ENCODE data around the gene MIER1. TPM values are rescaled to one million over a fixed set of nuclear protein-coding genes. Genes with fewer than 3 reads are reported as not detected.
A peak's percentile ranks its signal among the peaks of the same experiment; 100 is the strongest.

Gene MIER1
- total and polyA plus RNA-seq, 2 donors (not counting 1 experiment from before 2014, with no cell fraction given), result 7.7 to 55.0 TPM

DNA sequence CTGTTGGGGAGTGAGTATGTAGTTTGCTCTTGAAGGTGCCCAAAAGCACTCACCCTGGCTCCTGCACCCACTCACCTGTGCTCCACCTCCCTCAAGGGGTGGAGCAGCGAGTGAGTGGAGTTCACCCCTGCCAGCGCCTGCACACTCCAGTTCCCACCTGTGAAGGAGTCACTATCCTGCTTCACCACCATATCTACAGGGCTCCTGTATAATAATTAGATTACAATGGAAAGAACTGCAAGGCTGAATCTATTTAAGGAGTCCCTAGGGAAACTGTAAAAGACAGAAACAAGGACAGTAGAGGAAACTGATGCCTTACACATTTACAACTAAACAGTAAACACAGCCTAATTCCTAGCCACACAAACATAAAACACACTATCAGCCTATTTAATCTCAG, 4.2 kb upstream of the MIER1 start:
- WGBS (ENCODE audit: insufficient coverage), result no CpG with 5 or more reads among the region's 2 CpGs
- no peaks in the 10 kb centered on the region for H4K20me1 ChIP-seq (ENCODE audit: control insufficient read depth, insufficient read depth, low read length, poor library complexity, severe bottlenecking)
- Mint-ChIP-seq H3K4me1 (peaks cover 13% of the 10 kb centered on the region), H3K9me3 (ENCODE audit: insufficient read depth) (peaks cover 3% of the 10 kb centered on the region), H3K27ac (no peak overlapping the region), H3K27me3 (no peaks in the 10 kb centered on the region), H3K4me3 (no peak overlapping the region)
- H3K9me3 ChIP-seq (ENCODE audit: control extremely low read depth in 1 of 3, control insufficient read depth in 2 of 3, insufficient read depth in 1 of 3, low read length in 2 of 3), result no peaks in the 10 kb centered on the region
- peaks cover 19% of the 10 kb centered on the region for H3K79me2 ChIP-seq (ENCODE audit: control insufficient read depth, insufficient read depth, low read length)
- ATAC-seq (ENCODE audit: low read depth), result no peak
- no peaks in the 10 kb centered on the region for H3K27me3 ChIP-seq (replicated peaks in 1 of 4; ENCODE audit: control extremely low read depth in 1 of 4, control insufficient read depth in 3 of 4, insufficient read depth in 4 of 4, low read length in 3 of 4)
- H3K4me2 ChIP-seq (replicated peaks; ENCODE audit: low read depth, low read length, poor library complexity, severe bottlenecking), result no peak overlapping the region
- no peak overlapping the region for H2AFZ ChIP-seq (ENCODE audit: insufficient read depth, low read depth, low read length, poor library complexity, severe bottlenecking)
- H3K9ac ChIP-seq (ENCODE audit: low read length), result no peak overlapping the region
- ChIA-PET POLR2A (no interaction called here), CTCF (no interaction called here)
- H3K4me3 ChIP-seq (ENCODE audit: control extremely low read depth in 1 of 5, extremely low read depth in 1 of 5, insufficient read depth in 1 of 5, low read depth in 2 of 5, low read length in 4 of 5), result no peak overlapping the region
- DNase-seq, result no peak
- H3K4me1 ChIP-seq (ENCODE audit: control insufficient read depth in 2 of 2, insufficient read depth in 2 of 2, low read length in 2 of 2), result peaks cover 9 to 12% of the 10 kb centered on the region in 2 donors
- intact Hi-C loops (cut with micrococcal nuclease), result loop anchor here (10.0 kb wide), 2 partner anchors 586 to 1956 kb away; partner anchors contain the start of gene JAK1
- TF ChIP-seq, protein P1, sequence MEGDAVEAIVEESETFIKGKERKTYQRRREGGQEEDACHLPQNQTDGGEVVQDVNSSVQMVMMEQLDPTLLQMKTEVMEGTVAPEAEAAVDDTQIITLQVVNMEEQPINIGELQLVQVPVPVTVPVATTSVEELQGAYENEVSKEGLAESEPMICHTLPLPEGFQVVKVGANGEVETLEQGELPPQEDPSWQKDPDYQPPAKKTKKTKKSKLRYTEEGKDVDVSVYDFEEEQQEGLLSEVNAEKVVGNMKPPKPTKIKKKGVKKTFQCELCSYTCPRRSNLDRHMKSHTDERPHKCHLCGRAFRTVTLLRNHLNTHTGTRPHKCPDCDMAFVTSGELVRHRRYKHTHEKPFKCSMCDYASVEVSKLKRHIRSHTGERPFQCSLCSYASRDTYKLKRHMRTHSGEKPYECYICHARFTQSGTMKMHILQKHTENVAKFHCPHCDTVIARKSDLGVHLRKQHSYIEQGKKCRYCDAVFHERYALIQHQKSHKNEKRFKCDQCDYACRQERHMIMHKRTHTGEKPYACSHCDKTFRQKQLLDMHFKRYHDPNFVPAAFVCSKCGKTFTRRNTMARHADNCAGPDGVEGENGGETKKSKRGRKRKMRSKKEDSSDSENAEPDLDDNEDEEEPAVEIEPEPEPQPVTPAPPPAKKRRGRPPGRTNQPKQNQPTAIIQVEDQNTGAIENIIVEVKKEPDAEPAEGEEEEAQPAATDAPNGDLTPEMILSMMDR (IDR thresholded peaks at IDR 0.05), result no peak
- TF ChIP-seq EZH2 (IDR thresholded peaks at IDR 0.05; ENCODE audit: borderline replicate concordance, insufficient read depth, low read depth, low read length, poor library complexity, severe bottlenecking), result no peak
- H3K27ac ChIP-seq (ENCODE audit: low read length in 2 of 2), result no peak overlapping the region
- H3K36me3 ChIP-seq (replicated peaks in 1 of 2; ENCODE audit: control extremely low read depth in 1 of 2, control insufficient read depth in 1 of 2, extremely low read depth in 1 of 2, insufficient read depth in 2 of 2, low read length in 1 of 2), result no peaks in the 10 kb centered on the region

DNA sequence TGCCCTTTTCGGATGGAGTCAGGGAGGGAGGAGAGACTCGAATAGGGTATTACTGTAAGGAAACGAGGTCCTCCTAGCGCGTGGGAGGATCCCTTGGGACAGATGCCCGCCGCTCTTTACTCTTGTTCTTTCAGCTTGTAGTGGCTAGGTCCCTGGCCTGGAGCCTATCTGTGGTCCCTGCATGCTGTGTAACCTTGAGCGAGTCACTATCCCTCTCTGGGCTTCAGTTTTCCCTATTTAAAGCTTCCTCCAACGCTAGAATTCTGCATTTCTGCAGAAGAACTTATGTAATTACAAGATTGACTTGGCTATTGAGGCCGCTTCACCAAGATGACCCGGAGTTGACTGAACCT, 744 bp downstream of the MIER1 start:
- Histone ChIP-seq H3K9ac (ENCODE audit: low read length) (peak overlapping the region; percentile 98), H3K27ac (ENCODE audit: low read length in 2 of 2) (peak overlapping the region; percentile 91 to 99), H3K36me3 (replicated peaks in 1 of 2; ENCODE audit: control extremely low read depth in 1 of 2, control insufficient read depth in 1 of 2, extremely low read depth in 1 of 2, insufficient read depth in 2 of 2, low read length in 1 of 2) (no peaks in the 10 kb centered on the region), H3K4me1 (ENCODE audit: control insufficient read depth in 2 of 2, insufficient read depth in 2 of 2, low read length in 2 of 2) (peaks cover 21 to 23% of the 10 kb centered on the region in 2 donors), H3K27me3 (replicated peaks in 1 of 4; ENCODE audit: control extremely low read depth in 1 of 4, control insufficient read depth in 3 of 4, insufficient read depth in 4 of 4, low read length in 3 of 4) (no peaks in the 10 kb centered on the region), H3K9me3 (ENCODE audit: control extremely low read depth in 1 of 3, control insufficient read depth in 2 of 3, insufficient read depth in 1 of 3, low read length in 2 of 3) (no peaks in the 10 kb centered on the region), H2AFZ (ENCODE audit: insufficient read depth, low read depth, low read length, poor library complexity, severe bottlenecking) (peak overlapping the region; percentile 85), H3K79me2 (ENCODE audit: control insufficient read depth, insufficient read depth, low read length) (peaks cover 37% of the 10 kb centered on the region), H3K4me2 (replicated peaks; ENCODE audit: low read depth, low read length, poor library complexity, severe bottlenecking) (peak overlapping the region; percentile 92), H3K4me3 (ENCODE audit: control extremely low read depth in 1 of 5, extremely low read depth in 1 of 5, insufficient read depth in 1 of 5, low read depth in 2 of 5, low read length in 4 of 5) (peak overlapping the region; percentile 66 to 93 (median 80)), H4K20me1 (ENCODE audit: control insufficient read depth, insufficient read depth, low read length, poor library complexity, severe bottlenecking) (peaks cover 2% of the 10 kb centered on the region)
- CTCF ChIA-PET, result interaction anchor here (1.0 kb wide), 1 partner anchor 149 kb away, joined by 3 read pairs; no protein-coding TSS in a partner anchor
- DNase-seq (no peak), ATAC-seq (ENCODE audit: low read depth) (no peak)
- Mint-ChIP-seq H3K27me3 (no peaks in the 10 kb centered on the region), H3K4me3 (peak overlapping the region; percentile 91), H3K4me1 (peaks cover 29% of the 10 kb centered on the region), H3K27ac (peak overlapping the region; percentile 92), H3K9me3 (ENCODE audit: insufficient read depth) (no peaks in the 10 kb centered on the region)
- intact Hi-C loops (cut with micrococcal nuclease), result loop anchor here (10.0 kb wide), 2 partner anchors 591 to 1961 kb away; partner anchors contain the start of gene JAK1
- 5% methylated on average over 8 of the region's 11 CpGs for WGBS (ENCODE audit: insufficient coverage)
- POLR2A ChIA-PET, result interaction anchor here (1.3 kb wide), 1 partner anchor 128 kb away, joined by 5 read pairs; the partner anchor contains the start of gene SLC35D1
- TF ChIP-seq, protein P1 (IDR thresholded peaks at IDR 0.05), result peak; percentile 1
- no peak for TF ChIP-seq EZH2 (IDR thresholded peaks at IDR 0.05; ENCODE audit: borderline replicate concordance, insufficient read depth, low read depth, low read length, poor library complexity, severe bottlenecking)

Data from B cell (primary cell).